Neutrophil (primary cell): ENCODE data around the gene SLC30A1.

Experiments used
- H3K27ac ChIP-seq: fragments of 200-600 bp; sonication (generic); 2 replicates; pipeline ENCODE4 v1.5.1; 2016; ENCODE audit warnings: mild to moderate bottlenecking, moderate library complexity
- H3K27me3 ChIP-seq: fragments of 200-600 bp; sonication (generic); 2 replicates; pipeline ENCODE4 v1.6.0; 2016; ENCODE audit warnings: mild to moderate bottlenecking
- H3K36me3 ChIP-seq: fragments of 200-600 bp; sonication (generic); 2 replicates; pipeline ENCODE4 v1.5.1; 2017
- H3K4me1 ChIP-seq, 2 experiments: fragments of 200-600 bp in 1 of 2; sonication (generic) in 1 of 2; 1 replicate in 1 of 2; 2 replicates in 1 of 2; pipeline versions ENCODE4 v1.5.1 to v1.6.1; 2013 to 2016; ENCODE audit warnings: low read depth in 1 of 2, low read length in 1 of 2, mild to moderate bottlenecking in 1 of 2, moderate library complexity in 1 of 2; ENCODE audit not compliant: control insufficient read depth in 1 of 2, insufficient read depth in 1 of 2
- H3K4me3 ChIP-seq, 2 experiments: fragments of 200-600 bp in 1 of 2; sonication (generic) in 1 of 2; 1 replicate in 1 of 2; 2 replicates in 1 of 2; pipeline ENCODE4 v1.5.1; 2013 to 2016; ENCODE audit warnings: low read depth in 1 of 2, low read length in 1 of 2, mild to moderate bottlenecking in 1 of 2, moderate library complexity in 1 of 2
- H3K9me3 ChIP-seq: fragments of 200-600 bp; sonication (generic); 2 replicates; pipeline ENCODE4 v1.5.1; 2016
- TF ChIP-seq, protein P1 (sequence below): fragments of 200-600 bp; sonication (generic); IDR thresholded peaks from 2 replicates; pipeline ENCODE4 v1.5.1; 2016; ENCODE audit warnings: antibody characterized with exemption

SLC30A1 gene

DNA sequence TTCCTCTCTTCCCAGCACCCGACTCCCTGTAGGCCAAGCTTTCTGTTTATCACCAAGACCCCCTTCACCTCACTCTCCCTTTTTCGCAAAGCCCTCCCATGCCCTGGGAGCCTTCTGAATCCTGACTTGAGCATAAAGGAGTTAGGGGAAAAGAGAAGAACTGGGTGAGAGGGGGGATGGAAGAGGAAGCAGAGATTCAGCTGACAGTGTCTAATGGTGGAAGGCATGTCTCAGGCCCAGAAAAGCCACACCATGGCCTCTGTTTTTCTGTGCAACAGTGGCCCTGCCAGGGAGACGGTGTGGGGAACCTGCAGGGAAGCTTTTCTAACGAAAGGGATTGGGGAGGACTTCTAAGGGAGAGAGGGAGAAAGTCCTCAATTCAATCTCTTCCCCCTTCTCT lies 32.9 kb upstream of the SLC30A1 start:
- Histone ChIP-seq H3K4me3 (no peak overlapping the region), H3K36me3 (no peaks in the 10 kb centered on the region), H3K9me3 (no peaks in the 10 kb centered on the region), H3K27ac (peak overlapping the region; percentile 50), H3K4me1 (peaks cover 38 to 47% of the 10 kb centered on the region in 2 experiments), H3K27me3 (no peaks in the 10 kb centered on the region)
- TF ChIP-seq, protein P1, sequence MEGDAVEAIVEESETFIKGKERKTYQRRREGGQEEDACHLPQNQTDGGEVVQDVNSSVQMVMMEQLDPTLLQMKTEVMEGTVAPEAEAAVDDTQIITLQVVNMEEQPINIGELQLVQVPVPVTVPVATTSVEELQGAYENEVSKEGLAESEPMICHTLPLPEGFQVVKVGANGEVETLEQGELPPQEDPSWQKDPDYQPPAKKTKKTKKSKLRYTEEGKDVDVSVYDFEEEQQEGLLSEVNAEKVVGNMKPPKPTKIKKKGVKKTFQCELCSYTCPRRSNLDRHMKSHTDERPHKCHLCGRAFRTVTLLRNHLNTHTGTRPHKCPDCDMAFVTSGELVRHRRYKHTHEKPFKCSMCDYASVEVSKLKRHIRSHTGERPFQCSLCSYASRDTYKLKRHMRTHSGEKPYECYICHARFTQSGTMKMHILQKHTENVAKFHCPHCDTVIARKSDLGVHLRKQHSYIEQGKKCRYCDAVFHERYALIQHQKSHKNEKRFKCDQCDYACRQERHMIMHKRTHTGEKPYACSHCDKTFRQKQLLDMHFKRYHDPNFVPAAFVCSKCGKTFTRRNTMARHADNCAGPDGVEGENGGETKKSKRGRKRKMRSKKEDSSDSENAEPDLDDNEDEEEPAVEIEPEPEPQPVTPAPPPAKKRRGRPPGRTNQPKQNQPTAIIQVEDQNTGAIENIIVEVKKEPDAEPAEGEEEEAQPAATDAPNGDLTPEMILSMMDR: no peak

DNA sequence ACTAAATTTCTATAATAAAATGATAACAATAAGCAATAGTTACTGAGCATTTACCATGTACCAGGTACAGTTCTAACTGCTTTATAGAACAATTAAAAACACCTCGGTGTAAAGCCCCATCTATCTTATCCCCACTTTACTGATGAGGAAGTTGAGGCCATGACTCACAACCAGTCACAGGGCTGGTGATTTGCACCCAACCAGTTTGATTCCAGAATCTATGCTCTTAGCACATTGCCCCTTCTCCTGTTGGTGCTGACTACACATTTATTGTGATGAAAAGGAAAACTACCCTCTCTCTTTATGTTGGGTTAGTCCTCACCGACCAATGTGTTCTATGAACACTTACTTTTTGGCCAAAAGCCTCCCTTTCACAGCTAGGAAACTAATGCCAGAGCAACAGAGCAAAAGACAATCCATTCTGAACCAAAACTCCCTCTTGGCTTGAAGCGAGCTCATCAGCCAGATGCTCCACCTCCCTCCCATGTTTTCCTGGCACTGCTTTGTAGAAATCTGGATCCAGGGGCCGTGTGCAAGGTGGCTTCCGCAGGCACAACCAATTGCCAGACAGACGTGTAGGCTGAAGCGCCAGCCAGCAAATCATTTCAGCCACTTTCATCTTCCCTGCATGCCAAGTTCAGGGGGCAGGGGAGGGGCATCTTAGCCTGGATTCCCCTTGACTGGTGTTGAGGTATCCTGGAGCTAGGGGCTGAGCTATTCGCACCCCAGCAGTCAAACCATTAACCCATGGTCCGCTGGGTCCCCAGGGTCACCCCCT lies 32.0 kb upstream of the SLC30A1 start:
- Histone ChIP-seq H3K4me1 (peaks cover 47 to 55% of the 10 kb centered on the region in 2 experiments), H3K27me3 (no peaks in the 10 kb centered on the region)

DNA sequence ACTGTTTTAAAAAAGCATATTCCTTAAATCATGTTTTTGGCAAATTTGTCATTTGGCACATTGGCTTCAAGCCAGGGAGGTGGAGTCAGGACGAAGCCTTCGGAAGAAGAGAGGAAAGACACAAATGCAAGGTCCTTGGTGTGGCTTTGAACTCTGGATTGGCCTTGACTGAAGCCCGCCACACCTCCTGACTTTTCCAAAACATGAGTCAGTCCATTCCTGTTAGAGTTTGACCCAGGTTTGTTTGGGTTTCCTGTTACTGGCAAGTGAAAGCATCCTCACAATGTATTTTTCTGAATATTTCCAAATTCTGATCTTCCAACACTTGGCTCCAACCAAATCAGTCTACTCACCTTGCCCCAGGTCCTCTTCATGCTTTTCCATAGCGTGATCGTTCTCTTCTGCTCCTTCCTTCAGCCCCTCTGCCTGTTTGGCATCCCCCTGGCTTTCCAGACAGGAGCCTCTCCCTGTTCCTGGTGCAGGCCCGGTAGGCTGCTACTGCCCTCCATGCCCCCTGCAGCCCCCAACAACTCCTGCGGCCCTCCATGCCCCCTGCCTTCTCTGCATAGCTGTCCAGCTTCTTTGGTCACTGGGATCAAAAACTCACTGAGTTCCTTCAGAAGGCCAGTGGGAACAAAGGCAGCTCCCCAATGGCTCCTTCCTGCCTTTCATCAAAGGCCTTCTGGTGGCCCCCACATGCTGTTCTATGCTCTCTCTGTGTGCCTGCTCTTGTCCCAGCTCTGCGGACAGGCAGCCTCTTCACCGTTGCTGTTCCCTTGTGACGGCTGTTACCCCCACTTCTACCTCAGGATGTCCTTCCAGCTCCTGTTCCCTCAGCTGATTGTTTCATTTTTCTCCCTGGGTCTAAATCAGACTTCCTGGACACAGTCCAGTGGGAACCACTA lies 30.4 kb upstream of the SLC30A1 start:
- H3K36me3 ChIP-seq: no peaks in the 10 kb centered on the region
- H3K4me1 ChIP-seq: peaks cover 63 to 69% of the 10 kb centered on the region in 2 experiments
- H3K9me3 ChIP-seq: no peaks in the 10 kb centered on the region

More for the DNA sequence above, 32.0 kb upstream of the SLC30A1 start:
- Histone ChIP-seq H3K36me3 (no peaks in the 10 kb centered on the region), H3K27ac (peak overlapping the region; percentile 50), H3K4me3 (no peak overlapping the region), H3K9me3 (no peaks in the 10 kb centered on the region)
- TF ChIP-seq, protein P1: no peak

DNA sequence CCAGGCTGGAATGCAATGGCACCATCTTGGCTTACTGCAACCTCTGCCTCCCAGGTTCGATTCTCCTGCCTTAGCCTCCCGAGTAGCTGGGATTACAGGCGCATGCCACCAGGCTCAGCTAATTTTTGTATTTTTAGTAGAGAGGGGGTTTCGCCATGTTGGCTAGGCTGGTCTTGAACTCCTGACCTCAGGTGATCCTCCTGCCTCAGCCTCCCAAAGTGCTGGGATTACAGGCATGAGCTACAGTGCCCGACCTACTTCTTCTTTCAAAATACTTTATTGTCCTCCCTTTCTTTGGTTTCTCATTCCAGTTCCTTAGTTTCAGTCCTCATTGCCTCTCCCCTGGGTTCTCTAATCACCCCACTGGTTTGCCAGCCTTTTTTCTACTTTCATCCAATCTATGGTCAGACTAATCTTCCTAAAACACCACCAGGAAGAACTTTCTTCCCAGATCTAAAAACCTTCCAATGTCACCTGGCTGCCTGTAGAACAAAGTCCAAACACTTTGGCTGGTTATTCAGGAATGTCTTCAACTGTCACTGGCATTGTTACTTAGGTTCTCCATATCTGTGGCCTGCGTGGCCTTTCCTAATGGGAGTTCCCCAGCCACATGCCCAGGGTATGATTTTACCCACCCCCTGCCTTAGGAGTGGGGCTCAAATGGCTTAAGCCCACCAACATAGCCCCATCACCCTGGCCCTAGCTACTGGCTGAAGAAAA lies 29.0 kb upstream of the SLC30A1 start:
- Histone ChIP-seq H3K36me3 (no peaks in the 10 kb centered on the region), H3K27ac (peak overlapping the region; percentile 95), H3K9me3 (no peaks in the 10 kb centered on the region), H3K4me1 (peaks cover 56 to 63% of the 10 kb centered on the region in 2 experiments), H3K4me3 (peak overlapping the region; percentile 67 to 68), H3K27me3 (no peaks in the 10 kb centered on the region)
- TF ChIP-seq, protein P1: no peak

More for the DNA sequence above, 30.4 kb upstream of the SLC30A1 start:
- TF ChIP-seq, protein P1: no peak
- Histone ChIP-seq H3K27me3 (no peaks in the 10 kb centered on the region), H3K4me3 (no peak overlapping the region), H3K27ac (no peak overlapping the region)
